RPMI7951 (cell line): ENCODE measurements around the gene PATJ. TPM values are rescaled to one million over a fixed set of nuclear protein-coding genes. Genes with fewer than 3 reads are reported as not detected.
"Not testable (repeated sequence)": the region's sequence is repeated elsewhere in the genome, so short reads cannot be mapped to it uniquely, and the experiment has no call there.

ENCODE experiments used
- DNase-seq: peaks from one replicate; pipeline ENCODE4 v3.0.0-alpha.2; 2012; ENCODE audit warnings: low read depth
- total RNA-seq: library from RNA; depleted of rRNA; stranded (reverse); fragments of >200 nt; shearing (Covaris generic); gene quantifications from 2 replicates; pipeline ENCODE4 v1.2.3, GENCODE V29; 2014

The PATJ gene
- total RNA-seq, 1 experiment from 2014 or later, result 6.1 TPM

- no peak for DNase-seq
Measured at GRCh38 chr1:62178372-62178771, 436.1 kb downstream of the PATJ start.

- DNase-seq, result peak; percentile 54
Measured at GRCh38 chr1:62180054-62180453, 437.8 kb downstream of the PATJ start.

- DNase-seq, result peak; percentile 21
Measured at GRCh38 chr1:62180639-62181038, 438.4 kb downstream of the PATJ start.

- no peak for DNase-seq
Measured at GRCh38 chr1:62181532-62181931, 439.3 kb downstream of the PATJ start.

GRCh38 chr1:62182157-62182556 lies 439.9 kb downstream of the PATJ start:
- DNase-seq, result not testable (repeated sequence)

GRCh38 chr1:62183164-62184020 lies 441.1 kb downstream of the PATJ start:
- not testable (repeated sequence) for DNase-seq

- DNase-seq, result no peak
Measured at GRCh38 chr1:62184336-62184735, 442.1 kb downstream of the PATJ start.

GRCh38 chr1:62185233-62185632 lies 443.0 kb downstream of the PATJ start:
- not testable (repeated sequence) for DNase-seq

- no peak for DNase-seq
Measured at GRCh38 chr1:62185677-62186076, 443.4 kb downstream of the PATJ start.

GRCh38 chr1:62187548-62187947 lies 445.3 kb downstream of the PATJ start:
- DNase-seq, result no peak

- DNase-seq, result no peak
Measured at GRCh38 chr1:62188111-62188510, 445.8 kb downstream of the PATJ start.

- DNase-seq, result no peak
Measured at GRCh38 chr1:62194651-62195544, 452.6 kb downstream of the PATJ start, which contains the start of gene L1TD1. Gene L1TD1, plus strand, starts transcription at chr1:62194849. Its CDS starts 11,780 bp downstream, at chr1:62206629.

GRCh38 chr1:62196086-62196690 lies 453.9 kb downstream of the PATJ start:
- no peak for DNase-seq

- DNase-seq, result no peak
Measured at GRCh38 chr1:62198069-62198780, 455.9 kb downstream of the PATJ start.

- DNase-seq, result peak; percentile 16
Measured at GRCh38 chr1:62198781-62199125, 456.5 kb downstream of the PATJ start.

GRCh38 chr1:62207187-62207586 lies 464.9 kb downstream of the PATJ start:
- DNase-seq, result no peak

- DNase-seq, result no peak
Measured at GRCh38 chr1:62208087-62208486, 465.8 kb downstream of the PATJ start.

GRCh38 chr1:62208970-62209369 lies 466.7 kb downstream of the PATJ start:
- DNase-seq, result no peak

GRCh38 chr1:62209931-62210595 lies 467.8 kb downstream of the PATJ start:
- DNase-seq, result peak; percentile 60

GRCh38 chr1:62210960-62211359 lies 468.7 kb downstream of the PATJ start:
- DNase-seq, result no peak

GRCh38 chr1:62212411-62212810 lies 470.1 kb downstream of the PATJ start:
- no peak for DNase-seq
